Muscle of leg (tissue), 11 donors: ENCODE data around the gene GLB1L. TPM values are rescaled to one million over a fixed set of nuclear protein-coding genes. Genes with fewer than 3 reads are reported as not detected.

Source experiments
- DNase-seq: peaks from one replicate; pipeline ENCODE4 v3.0.0; 2013
- H3K27ac ChIP-seq: one replicate; pipeline ENCODE4 v1.5.1; 2013; ENCODE audit warnings: mild to moderate bottlenecking, low read length, control low read depth
- H3K27me3 ChIP-seq: one replicate; pipeline ENCODE4 v1.6.1; 2013; ENCODE audit warnings: low read length; ENCODE audit not compliant: control insufficient read depth, insufficient read depth
- H3K36me3 ChIP-seq: one replicate; pipeline ENCODE4 v1.6.1; 2013; ENCODE audit warnings: low read length; ENCODE audit not compliant: control insufficient read depth, insufficient read depth
- H3K4me1 ChIP-seq: one replicate; pipeline ENCODE4 v1.6.1; 2013; ENCODE audit warnings: low read length; ENCODE audit not compliant: control insufficient read depth, insufficient read depth
- H3K4me3 ChIP-seq: one replicate; pipeline ENCODE4 v1.5.1; 2013; ENCODE audit warnings: low read length, control low read depth
- H3K9me3 ChIP-seq: replicated peaks from 2 replicates; pipeline ENCODE4 v1.6.1; 2013; ENCODE audit warnings: low read depth, low read length; ENCODE audit not compliant: control insufficient read depth
- WGBS: methylation state at CpG from one replicate; pipeline ENCODE4 v1.1.5; 2013; ENCODE audit warnings: missing lambda C conversion rate; ENCODE audit not compliant: insufficient coverage; 5-methylcytosine and 5-hydroxymethylcytosine counted together
- polyA plus RNA-seq, 8 donors: library from polyadenylated mRNA; unstranded; fragments of 120-200 nt; gene quantifications; one replicate each; pipeline versions ENCODE4 v1.2.1 to v1.2.3, GENCODE V29; 2013; ENCODE audit warnings: inconsistent platforms in 1 of 8, low replicate concordance in 1 of 8; ENCODE audit not compliant: insufficient read length in 8 of 8, insufficient read depth in 1 of 8
- total RNA-seq: library from RNA; stranded (reverse); fragments of 120-200 nt; gene quantifications from one replicate; pipeline ENCODE4 v1.2.4, GENCODE V29; 2013

Gene GLB1L
- total and polyA plus RNA-seq, 9 donors: 3.3 to 9.9 (median 6.0) TPM

GRCh38 chr2:219214786-219215185 lies 30.5 kb downstream of the GLB1L start:
- Histone ChIP-seq H3K4me3 (no peak overlapping the region), H3K27ac (no peak overlapping the region), H3K9me3 (no peaks in the 10 kb centered on the region), H3K27me3 (no peaks in the 10 kb centered on the region), H3K4me1 (peaks cover 30% of the 10 kb centered on the region), H3K36me3 (peaks cover 61% of the 10 kb centered on the region)
- 90% methylated on average over 4 of the region's 6 CpGs for WGBS
- DNase-seq: no peak

DNA sequence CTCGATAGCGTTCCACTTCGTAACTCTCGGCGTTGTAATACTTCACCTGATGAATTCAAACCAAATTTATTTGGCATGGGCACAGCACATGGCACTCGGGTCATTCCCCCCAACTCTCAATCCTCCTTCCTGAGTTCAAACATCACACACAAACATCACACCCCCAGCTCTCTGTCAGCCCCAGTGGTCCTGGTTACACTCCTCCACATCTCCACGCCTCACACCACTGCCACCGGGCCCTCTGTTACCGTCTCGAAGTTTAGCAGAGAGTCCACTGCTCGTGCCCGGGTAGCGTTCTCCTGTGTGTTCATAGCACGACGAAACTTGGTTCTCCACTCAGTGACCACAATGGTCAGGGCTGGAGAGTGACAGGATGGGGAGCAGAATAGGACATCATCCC lies 31.1 kb downstream of the GLB1L start:
- Histone ChIP-seq H3K27ac (no peak overlapping the region), H3K36me3 (peaks cover 65% of the 10 kb centered on the region), H3K9me3 (no peaks in the 10 kb centered on the region), H3K27me3 (no peaks in the 10 kb centered on the region), H3K4me3 (no peak overlapping the region), H3K4me1 (peaks cover 23% of the 10 kb centered on the region)
- no peak for DNase-seq
- WGBS: 94% methylated on average over 10 of the region's 15 CpGs

DNA sequence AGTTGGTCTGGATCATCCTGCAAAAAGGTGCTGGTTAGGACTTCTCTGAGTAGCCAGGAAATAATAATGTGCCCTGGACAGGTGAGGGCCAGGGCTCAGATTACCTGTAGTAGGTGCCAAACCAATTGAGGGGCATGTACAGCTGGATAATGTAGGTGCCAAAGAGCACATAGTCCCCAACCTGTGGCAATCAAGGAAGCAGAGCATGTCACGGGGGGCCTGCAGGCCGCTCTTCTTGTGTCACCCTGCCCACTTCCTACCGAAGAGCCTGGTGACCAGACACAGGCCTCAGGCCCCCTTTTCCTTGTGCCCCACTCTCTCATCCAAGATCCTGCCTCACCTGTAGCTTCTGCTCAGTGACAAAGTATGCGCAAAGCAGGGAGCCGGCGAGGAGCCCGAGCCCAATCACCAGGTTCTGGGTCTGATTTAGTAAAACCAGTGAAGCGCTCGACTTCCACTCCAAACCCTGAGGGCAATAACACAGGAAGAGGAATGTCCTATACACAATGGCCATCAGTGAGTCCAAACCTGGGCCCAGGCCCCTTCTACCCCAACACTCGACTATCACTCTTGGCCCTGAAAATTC lies 31.7 kb downstream of the GLB1L start:
- Histone ChIP-seq H3K4me3 (no peak overlapping the region), H3K4me1 (peaks cover 20% of the 10 kb centered on the region), H3K36me3 (peaks cover 71% of the 10 kb centered on the region), H3K27ac (no peak overlapping the region), H3K9me3 (no peaks in the 10 kb centered on the region), H3K27me3 (no peaks in the 10 kb centered on the region)
- no peak for DNase-seq
- WGBS: 92% methylated on average over 10 of the region's 10 CpGs

DNA sequence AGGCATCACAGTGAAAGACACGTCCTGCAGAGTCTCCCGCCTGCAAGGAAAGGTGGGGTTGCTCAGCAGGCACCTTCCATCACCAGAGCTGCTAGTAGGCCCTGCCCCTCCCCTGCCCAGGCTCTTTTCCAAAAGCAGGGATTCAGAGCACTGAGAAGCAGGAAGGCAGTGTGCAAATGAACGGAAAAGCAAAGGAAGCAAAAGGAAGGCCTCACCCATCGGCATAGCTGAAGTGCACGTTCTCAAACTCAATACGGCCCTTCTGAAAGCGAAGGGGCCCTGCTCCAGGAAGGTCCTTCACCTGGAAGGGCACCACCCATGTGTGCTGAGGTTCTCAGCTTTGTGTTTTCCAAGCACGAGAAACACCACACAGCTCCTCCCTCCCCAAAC lies 32.2 kb downstream of the GLB1L start:
- Histone ChIP-seq H3K9me3 (no peaks in the 10 kb centered on the region), H3K36me3 (peaks cover 77% of the 10 kb centered on the region), H3K4me1 (peaks cover 20% of the 10 kb centered on the region), H3K4me3 (no peak overlapping the region), H3K27me3 (no peaks in the 10 kb centered on the region), H3K27ac (no peak overlapping the region)
- 93% methylated on average over 8 of the region's 8 CpGs for WGBS
- DNase-seq: no peak

DNA sequence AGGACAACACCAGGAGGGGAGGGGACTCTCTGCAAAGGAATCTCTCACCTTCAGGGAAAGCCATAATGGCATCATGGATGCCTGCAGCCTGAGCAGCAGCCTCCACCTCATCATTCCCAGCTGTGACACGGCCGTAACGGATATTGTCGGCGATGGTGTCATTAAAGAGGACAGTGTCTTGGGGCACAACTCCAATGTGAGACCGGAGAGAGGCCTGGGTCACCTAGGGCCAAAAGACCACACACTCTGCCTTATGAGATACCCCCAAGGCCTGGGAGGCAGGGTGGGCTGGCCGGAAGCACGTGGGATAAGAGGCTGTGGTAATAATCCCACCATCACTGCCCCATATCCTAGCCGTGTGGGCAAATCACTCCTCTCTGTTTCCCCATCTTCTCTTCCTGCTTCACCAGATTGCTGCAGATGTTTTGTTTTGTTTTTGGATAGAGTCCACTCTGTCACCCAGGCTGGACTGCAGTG lies 34.3 kb downstream of the GLB1L start:
- Histone ChIP-seq H3K27me3 (no peaks in the 10 kb centered on the region), H3K36me3 (peaks cover 68% of the 10 kb centered on the region), H3K9me3 (no peaks in the 10 kb centered on the region), H3K4me1 (peaks cover 20% of the 10 kb centered on the region), H3K27ac (no peak overlapping the region), H3K4me3 (no peak overlapping the region)
- DNase-seq: no peak
- WGBS: 70% methylated on average over 2 of the region's 9 CpGs

DNA sequence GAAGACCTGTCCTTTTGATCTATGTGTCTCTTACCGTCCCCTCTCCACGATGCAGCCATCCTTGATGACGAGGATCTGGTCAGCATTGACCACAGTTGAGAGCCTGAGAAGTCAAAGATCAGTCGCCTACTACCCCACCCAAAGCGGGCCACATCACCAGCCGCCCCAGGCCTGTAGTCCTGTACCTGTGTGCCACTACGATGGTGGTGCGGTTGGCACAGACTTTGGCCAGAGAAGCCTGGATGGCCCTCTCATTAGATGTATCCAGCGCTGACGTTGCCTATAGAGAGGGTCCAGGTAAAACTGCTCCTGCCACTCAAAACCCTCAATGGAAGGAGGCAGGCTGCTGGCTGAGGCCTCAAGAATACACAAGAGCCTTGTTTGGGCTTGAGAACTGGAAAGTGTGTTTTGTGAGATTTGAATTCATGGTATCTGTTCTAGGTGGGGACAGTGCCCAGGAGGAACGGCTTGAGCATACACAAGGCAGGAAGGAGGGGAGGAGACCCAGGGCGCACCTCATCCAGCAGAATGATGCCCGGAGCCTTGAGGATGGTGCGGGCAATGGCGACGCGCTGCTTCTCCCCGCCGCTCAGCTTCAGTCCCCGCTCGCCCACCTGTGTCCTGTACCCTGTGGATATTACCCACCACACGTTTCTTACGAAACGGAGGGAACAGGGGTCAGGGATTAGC lies 34.9 kb downstream of the GLB1L start:
- no peaks in the 10 kb centered on the region for H3K9me3 ChIP-seq
- H3K4me3 ChIP-seq: no peak overlapping the region
- DNase-seq: no peak
- no peaks in the 10 kb centered on the region for H3K27me3 ChIP-seq
- peaks cover 64% of the 10 kb centered on the region for H3K36me3 ChIP-seq
- peaks cover 22% of the 10 kb centered on the region for H3K4me1 ChIP-seq
- H3K27ac ChIP-seq: no peak overlapping the region
- whole genome bisulfite sequencing: 89% methylated on average over 17 of the region's 24 CpGs

- 73% methylated on average over 10 of the region's 18 CpGs for WGBS
- peaks cover 57% of the 10 kb centered on the region for H3K36me3 ChIP-seq
Observed at GRCh38 chr2:219209236-219210195, 35.7 kb downstream of the GLB1L start.

GRCh38 chr2:219207884-219208740 lies 37.1 kb downstream of the GLB1L start:
- 68% methylated on average over 9 of the region's 17 CpGs for WGBS
- H3K36me3 ChIP-seq: peaks cover 43% of the 10 kb centered on the region
- DNase-seq: peak; percentile 53

More at GRCh38 chr2:219209236-219210195, 35.7 kb downstream of the GLB1L start:
- Histone ChIP-seq H3K4me3 (no peak overlapping the region), H3K9me3 (no peaks in the 10 kb centered on the region), H3K4me1 (peaks cover 22% of the 10 kb centered on the region), H3K27me3 (no peaks in the 10 kb centered on the region), H3K27ac (no peak overlapping the region)
- DNase-seq: no peak

GRCh38 chr2:219207134-219207883 lies 37.9 kb downstream of the GLB1L start:
- Histone ChIP-seq H3K4me1 (peaks cover 22% of the 10 kb centered on the region), H3K4me3 (peak overlapping the region; percentile 77), H3K9me3 (no peaks in the 10 kb centered on the region), H3K27me3 (no peaks in the 10 kb centered on the region), H3K36me3 (peaks cover 35% of the 10 kb centered on the region), H3K27ac (peak overlapping the region; percentile 99)
- DNase-seq: no peak
- WGBS: 11% methylated on average over 15 of the region's 22 CpGs

More at GRCh38 chr2:219207884-219208740, 37.1 kb downstream of the GLB1L start:
- Histone ChIP-seq H3K9me3 (no peaks in the 10 kb centered on the region), H3K27me3 (no peaks in the 10 kb centered on the region), H3K27ac (peak overlapping the region; percentile 99), H3K4me3 (no peak overlapping the region), H3K4me1 (peaks cover 22% of the 10 kb centered on the region)
